HG03457 (cell line): ENCODE measurements around the gene STARD3.

Experiments used
- ATAC-seq: cut with Tn5 transposase; IDR thresholded peaks from one replicate; pipeline ENCODE4 v1.9.1; 2021; ENCODE audit warnings: moderate number of reproducible peaks; ENCODE audit not compliant: unreplicated experiment

Gene STARD3

DNA sequence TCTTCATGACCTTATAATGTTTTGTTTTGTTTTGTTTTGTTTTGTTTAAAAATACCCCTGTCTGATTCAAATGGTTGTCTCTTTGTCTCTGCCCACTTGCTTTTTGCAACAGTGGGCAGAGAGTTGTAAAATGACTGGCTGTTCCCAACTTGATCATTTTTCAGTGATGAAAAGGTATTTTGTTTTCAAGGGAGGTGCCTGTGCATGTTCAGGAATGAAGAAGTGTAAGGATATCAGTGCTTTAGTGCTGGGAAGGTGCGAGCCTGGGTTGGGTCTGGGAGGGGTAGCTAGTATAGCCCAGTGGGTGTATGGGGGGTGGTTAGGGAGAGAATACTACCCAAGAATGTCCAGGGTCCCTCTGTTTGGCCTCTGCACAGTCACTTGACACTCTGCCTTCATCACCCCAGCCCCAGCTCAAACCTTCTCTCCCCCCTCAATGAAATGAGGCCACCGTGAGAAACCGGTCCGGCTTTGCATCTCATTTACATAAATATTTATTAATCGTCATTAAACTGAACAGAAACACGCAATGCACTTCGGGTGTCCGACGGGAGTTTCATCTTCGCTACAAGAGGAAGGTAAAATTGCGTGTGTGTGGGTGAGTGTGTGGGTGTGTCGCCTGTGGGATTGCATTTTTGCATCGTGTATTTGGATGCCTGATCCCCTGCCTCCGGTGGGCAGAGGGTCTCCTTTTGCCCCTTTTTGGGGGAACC is 33.5 kb upstream of the STARD3 start:
- no peak for ATAC-seq

DNA sequence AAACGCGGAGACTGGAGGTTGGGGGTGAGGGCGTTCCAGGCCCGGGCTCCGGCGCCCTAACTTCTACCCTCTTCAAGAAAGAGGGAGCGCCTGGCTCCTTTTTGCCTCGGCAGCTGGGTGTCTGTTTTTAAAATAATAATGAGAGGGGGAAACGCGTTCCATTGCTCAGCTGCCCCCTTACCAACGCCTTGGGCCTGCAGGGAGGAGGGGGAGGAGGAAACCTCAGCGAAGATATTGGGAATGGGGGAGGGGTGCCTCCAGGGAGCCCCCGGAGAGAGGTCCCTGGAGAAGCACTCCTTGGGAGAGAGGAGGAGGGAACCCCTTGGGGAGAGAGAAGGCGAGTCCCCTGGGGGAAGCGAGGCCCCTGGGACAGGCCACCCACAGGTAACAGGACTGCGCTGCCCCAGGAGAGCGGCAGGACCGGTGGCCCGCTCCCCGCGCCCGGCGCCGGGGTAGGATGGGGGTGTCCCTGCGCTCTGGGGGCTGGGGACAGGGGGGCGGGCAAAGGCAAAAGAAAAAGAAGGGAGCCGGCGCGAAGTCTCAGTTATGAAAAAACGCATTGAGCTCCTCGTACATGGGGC is 31.9 kb upstream of the STARD3 start:
- ATAC-seq: no peak

GRCh38 chr17:39605492-39606433 is 31.2 kb upstream of the STARD3 start:
- no peak for ATAC-seq

DNA sequence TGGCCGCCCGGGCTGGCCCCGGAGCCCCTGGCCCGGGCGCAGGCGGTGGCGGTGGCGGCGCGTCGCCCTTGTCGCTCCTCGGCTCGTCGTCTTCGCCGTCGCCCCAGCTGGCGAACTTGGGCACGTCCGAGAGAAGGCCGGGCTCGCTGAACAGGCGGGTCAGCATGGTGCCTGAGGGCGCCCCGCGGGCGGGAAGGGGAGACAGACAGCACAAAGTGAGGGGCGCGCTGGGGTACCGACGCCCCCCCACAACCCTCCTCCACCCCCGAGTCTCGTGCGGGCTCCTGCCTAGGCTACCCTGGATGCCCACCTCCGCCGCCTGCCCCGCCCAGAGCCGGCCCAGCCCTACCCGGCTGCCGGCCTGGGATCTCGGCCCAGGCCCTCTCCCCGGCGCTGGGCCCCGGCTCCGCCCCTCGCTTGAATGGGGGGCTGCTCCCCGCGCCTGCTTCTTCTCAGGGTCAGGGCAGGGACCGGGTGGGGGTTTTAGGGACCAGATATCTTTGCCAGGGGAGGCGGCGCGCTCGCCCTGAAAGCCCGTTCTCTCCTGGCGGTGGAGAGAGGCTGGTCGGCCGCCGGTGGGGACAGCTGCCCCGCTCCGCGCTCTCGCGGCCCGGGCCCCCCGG is 30.4 kb upstream of the STARD3 start:
- ATAC-seq: no peak

- no peak for ATAC-seq
Observed at GRCh38 chr17:39607057-39607850, 29.7 kb upstream of the STARD3 start.

- no peak for ATAC-seq
Observed at GRCh38 chr17:39607851-39608130, 29.2 kb upstream of the STARD3 start, which contains the start of gene NEUROD2. Gene NEUROD2 (minus strand): TSS chr17:39607920. CDS start chr17:39606599, 1,321 bp downstream.

- ATAC-seq: no peak
Observed at GRCh38 chr17:39608142-39608981, 28.6 kb upstream of the STARD3 start.

- ATAC-seq: no peak
Observed at GRCh38 chr17:39609416-39610025, 27.4 kb upstream of the STARD3 start.

DNA sequence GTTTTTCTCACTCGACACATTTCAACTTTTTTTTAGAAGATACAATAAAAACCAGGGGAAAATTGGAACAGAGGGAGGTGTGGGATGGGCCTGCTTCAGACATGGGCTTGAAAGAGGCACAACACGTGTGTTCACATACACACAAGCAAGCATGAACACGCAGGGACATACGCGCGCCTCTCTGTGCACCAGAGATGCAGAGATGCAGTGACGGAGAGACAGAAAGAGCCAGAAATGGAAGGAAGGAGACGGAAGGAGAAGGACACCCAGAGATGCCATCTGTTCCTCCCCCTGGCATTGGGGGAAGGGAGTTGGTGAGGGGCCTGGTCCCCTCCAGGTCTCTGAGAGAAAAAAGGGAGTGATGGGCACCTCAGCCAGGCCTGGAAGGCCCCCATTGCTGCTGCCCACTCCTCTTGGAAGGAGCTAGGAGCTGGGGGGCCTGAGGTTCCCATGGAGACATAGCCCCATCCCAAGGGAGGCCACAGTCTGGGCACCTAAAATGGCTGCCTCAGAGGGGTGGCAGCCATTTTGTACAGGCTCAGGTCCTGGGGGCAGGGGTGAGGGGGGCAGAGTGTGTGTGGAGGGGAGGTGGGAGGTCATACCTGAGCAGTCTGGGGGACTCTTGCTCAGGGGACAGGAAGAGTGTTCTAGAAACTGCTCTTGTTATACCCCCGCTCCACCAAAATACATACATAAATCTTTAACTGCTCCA is 25.4 kb upstream of the STARD3 start:
- no peak for ATAC-seq

DNA sequence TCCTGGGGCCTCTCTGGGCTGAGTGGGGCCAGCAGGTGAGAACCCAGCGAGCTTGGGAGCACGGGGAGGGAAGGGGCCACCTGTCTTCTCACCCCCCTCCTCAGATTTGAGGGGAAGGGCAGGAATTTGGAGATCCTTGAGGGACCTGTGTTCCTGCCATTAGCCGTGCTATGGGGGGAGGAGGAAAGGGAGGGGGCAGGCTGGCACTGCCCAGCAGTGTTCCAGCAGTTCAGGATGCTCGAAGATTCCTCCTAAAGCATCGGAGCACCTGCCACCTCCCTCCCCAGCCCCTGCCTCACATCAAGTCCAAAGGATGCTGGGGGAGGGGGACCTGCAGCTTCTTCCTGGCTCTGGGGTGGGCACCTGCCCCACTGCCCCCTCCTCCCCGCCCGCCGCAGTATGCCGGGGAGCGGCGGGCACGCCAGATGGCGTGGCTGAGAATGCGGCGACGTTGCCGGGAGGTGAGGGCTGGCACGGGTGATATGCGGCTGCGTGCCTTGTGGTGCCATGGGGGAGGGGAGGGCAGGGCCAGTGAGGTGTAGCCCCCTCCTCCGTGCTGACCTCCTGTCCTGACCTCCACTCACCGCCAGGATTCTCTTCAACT is 24.6 kb upstream of the STARD3 start:
- ATAC-seq: no peak

DNA sequence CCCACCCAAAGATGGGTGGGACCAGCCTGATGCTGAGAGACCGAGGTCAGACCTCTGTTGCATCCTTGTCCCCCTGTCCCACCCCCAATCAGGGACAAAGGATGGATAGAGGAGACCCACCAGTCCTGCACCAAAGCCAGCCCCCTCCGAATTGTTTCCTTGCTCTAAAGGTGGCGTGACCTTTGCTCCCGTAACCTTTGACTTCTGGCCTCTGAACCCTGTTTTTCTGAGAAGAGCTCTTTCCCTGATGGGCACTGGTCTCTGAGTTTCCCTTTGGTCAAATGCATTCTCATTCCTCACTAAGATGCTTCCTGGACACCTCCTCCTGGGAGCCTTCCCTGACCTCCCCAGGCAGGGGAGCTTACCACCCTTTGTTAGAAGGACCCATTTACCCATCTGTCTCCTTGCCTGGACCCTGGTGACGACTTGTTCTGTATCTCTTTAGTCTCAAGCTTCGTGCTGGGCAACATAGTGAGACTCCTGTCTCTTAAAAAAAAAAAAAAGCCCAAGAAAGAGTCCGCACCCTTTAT is 23.9 kb upstream of the STARD3 start:
- no peak for ATAC-seq

DNA sequence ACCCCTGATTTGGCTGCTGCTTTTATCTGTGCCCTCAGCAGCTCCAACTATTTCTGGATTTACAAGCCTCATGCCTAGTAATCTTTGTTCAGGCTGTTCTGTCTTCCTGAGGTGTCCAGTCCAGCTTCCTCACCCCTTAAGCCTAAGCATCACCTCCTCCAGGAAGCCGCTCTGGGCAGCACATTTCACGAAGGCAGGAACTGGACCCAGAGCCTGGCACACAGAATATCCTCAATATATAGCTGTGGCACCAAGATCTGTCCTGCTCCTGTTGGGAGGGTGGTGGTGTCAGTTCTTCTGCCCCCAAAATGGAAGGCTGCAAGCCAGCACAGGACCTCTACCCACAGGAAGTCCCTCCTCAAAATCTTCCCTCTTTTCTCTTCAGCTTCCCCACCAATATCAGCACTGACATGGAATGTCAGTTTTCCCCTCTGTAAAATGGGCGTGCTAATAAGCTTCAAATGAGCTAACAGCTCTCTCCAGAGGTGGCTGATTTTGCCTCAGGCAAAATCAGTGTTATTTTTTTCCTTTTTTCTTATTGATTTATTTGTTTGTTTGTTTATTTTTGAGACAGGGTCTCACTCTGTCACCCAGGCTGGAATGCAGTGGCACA is 22.3 kb upstream of the STARD3 start:
- ATAC-seq: no peak

DNA sequence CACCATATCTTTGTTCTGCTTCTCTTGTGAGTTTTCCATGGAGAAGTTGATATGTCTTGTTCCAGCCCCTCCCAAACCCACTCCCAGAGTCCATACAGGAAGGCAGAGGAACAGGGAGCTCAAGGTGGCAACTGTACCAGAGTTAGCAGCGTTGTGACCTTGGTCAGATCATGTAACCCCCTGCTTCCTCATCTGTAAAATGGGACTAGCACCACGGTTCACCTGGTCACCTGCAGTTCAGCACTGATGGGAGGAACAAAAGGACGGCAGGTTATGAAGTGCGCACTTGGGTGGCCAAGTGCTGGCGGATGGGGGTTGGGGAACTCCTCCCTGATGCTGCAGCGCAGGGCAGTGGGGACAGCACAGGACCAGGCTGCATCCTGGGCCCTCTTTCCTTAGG is 21.5 kb upstream of the STARD3 start:
- ATAC-seq: no peak

DNA sequence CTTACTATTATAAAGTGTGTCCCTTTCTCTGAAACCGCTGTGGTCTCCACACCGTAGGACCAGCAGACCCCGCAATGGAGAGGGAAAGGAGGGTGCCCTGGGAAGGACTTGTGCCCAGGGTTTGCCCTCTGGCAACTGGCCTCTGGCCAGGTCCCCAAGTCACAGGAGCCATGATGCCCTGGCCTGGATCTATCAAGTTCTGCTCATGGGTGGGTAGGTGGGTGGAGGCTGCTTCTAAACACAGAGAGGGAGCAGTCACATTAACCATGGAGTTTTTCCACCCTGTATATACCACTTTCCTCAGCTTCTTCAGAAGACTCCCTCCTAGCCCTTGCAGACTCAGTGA is 19.9 kb upstream of the STARD3 start:
- no peak for ATAC-seq

GRCh38 chr17:39617446-39618245 is 19.3 kb upstream of the STARD3 start:
- no peak for ATAC-seq

DNA sequence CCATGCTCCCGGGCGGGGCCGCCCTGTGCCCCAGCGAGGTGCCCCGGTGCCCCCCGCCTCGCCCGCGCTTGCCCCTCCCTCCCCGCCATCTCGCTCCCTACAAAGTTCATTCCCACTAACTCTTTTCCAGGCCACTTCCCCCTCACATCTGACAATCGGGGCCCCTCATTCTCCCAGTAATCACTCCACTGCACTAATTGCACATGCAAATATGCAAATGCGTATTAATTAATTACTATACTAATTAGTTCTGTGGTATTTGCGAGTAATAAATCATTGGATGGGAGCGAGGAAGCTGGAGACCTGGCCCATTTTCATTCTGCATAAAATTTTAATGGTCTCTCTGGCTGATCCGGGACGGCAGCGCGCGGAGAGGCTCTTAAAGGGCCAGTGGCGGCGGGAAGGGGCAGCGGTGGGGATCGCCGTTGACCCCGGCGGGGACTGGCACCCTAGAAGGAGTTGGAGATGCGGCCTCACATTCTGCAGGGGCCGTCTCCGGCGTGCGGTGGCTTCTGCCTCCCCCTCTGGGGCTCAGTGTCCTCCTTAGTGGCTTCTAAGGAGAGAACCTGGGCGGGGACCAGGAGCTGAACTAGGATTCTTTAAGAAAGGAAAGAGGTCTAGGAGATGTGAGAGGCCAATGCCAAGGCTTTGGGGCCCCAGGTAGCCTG is 18.6 kb upstream of the STARD3 start:
- no peak for ATAC-seq
